ENCODE measurements around the gene DSCAML1. TPM values are rescaled to one million over a fixed set of nuclear protein-coding genes. Genes with fewer than 3 reads are reported as not detected.

Gene DSCAML1
- total RNA-seq, 1 experiment from 2014 or later, result not detected

GRCh38 chr11:117750916-117751662 is 45.9 kb downstream of the DSCAML1 start:
- no peak for DNase-seq (ENCODE audit: low read depth, low spot score)
- in situ Hi-C loops (cut with HindIII; ENCODE audit: low pct_unique_long_range_greater_than_20kb, low sequenced_read_pairs), result no loop called here

DNA sequence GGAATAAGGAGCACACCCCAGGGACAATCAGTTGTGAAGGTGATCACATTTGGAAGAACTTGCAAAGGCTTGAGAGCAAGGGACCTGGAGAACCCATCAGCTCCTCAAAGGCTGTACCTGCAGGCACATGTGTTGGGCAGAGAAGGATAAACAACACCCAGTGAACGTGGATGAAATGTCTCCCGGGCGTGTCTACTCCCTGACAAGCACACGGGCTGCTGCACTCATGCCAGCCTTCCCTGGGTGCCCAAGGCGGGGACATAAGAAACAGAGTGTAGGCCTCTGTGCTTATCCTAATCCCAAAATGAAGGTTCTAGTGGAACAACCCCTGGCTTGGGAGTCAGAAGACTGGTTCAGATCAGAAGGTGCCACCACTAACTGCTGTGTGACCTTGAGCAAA is 46.7 kb downstream of the DSCAML1 start:
- DNase-seq (ENCODE audit: low read depth, low spot score), result no peak
- in situ Hi-C loops (cut with HindIII; ENCODE audit: low pct_unique_long_range_greater_than_20kb, low sequenced_read_pairs), result no loop called here

DNA sequence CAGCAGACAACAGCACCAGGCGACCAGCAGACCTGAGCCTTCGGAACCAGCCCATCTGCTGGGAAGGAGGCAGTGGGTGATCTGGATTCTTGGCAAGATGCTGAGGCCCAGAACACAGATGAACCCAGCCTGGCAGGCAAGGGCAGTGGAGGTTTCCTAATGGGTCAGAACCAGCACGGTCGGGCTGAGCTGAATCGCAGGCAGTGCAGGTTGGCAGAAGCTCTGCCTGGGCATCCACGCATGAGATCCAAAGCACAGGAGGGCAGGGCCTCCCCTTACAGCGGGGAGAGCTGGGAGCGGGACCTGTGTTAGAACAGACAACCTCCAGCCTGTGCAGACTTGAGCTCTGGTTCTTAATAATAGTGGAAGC is 47.5 kb downstream of the DSCAML1 start:
- in situ Hi-C loops (cut with HindIII; ENCODE audit: low pct_unique_long_range_greater_than_20kb, low sequenced_read_pairs), result no loop called here
- no peak for DNase-seq (ENCODE audit: low read depth, low spot score)

DNA sequence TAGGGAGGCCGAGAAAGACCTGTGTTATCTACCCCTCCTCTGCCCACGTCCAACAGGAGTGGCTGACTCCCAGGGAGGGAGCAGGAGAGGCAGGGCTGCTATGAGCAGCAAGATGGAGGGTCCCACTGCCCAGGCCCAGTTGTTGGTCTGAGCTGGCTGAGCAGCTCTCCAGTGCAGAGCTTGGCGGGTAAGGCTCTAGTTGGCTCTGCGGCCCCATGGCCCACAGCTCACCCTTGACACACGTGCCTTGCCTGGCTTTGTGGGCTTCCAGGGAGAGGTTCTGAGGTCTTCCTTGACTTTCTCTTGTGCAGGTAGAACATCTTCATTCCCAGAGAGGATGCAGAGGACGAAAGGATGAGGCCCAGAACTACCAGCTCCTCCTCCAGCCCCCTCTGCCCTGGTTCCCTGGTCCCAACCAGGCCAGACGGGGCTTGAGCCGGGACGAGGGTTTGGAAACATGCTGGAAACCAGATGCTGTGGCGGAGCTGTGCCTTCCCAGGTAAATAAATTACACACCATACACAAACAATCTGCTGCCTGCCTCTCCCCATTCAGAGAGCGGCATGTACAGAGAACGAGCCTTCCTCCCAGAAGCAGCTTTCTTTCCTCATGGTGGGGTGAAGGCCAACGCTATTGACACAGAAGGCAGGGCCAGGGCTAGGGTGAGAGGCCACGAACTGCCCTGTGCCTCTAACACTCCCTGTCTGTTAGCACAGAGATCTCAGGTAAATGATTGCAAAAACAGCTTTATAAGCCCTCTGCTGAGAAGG is 48.1 kb downstream of the DSCAML1 start:
- DNase-seq (ENCODE audit: low read depth, low spot score), result no peak

GRCh38 chr11:117747892-117748291 is 49.1 kb downstream of the DSCAML1 start:
- in situ Hi-C loops (cut with HindIII; ENCODE audit: low pct_unique_long_range_greater_than_20kb, low sequenced_read_pairs), result no loop called here

More for the DNA sequence above, 48.1 kb downstream of the DSCAML1 start:
- in situ Hi-C loops (cut with HindIII; ENCODE audit: low pct_unique_long_range_greater_than_20kb, low sequenced_read_pairs), result no loop called here

GRCh38 chr11:117745346-117745745 is 51.7 kb downstream of the DSCAML1 start:
- in situ Hi-C loops (cut with HindIII; ENCODE audit: low pct_unique_long_range_greater_than_20kb, low sequenced_read_pairs), result no loop called here
- no peak for DNase-seq (ENCODE audit: low read depth, low spot score)

More at GRCh38 chr11:117747892-117748291, 49.1 kb downstream of the DSCAML1 start:
- no peak for DNase-seq (ENCODE audit: low read depth, low spot score)

DNA sequence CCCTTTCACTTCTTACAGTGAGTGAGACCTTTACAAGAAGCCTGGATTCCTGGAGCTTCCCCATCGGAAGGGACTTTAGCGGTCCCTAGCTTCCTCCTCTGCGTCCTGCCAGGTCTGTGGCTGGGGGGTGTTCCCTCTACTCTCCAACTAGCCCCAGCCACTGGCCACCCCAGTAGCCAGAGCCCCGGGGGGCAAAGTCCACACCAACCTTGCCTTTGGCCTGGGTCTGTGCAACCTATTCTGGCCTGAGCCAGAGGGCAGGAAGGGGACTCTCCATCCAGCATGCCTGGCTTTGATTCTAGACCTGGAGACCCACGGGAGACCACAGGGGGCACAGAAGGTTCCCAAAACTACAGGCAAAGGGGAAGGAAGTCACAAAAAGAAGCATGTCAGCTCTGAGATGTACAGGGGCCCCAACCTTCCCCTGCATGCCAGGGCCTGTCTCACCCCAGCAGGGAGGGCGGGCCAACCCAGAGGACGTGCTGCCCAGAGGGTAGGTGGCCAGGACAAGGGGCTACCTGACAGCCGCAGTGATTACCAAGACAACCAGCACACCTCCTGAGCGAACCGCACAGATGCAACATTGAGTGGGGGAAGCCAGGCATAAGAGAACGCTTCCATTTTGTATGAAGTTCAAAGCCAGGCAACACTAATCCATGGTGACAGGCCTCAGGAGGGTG is 52.4 kb downstream of the DSCAML1 start:
- no peak for DNase-seq (ENCODE audit: low read depth, low spot score)
- in situ Hi-C loops (cut with HindIII; ENCODE audit: low pct_unique_long_range_greater_than_20kb, low sequenced_read_pairs), result no loop called here

GRCh38 chr11:117743121-117743815 is 53.7 kb downstream of the DSCAML1 start:
- in situ Hi-C loops (cut with HindIII; ENCODE audit: low pct_unique_long_range_greater_than_20kb, low sequenced_read_pairs), result no loop called here
- DNase-seq (ENCODE audit: low read depth, low spot score), result no peak

DNA sequence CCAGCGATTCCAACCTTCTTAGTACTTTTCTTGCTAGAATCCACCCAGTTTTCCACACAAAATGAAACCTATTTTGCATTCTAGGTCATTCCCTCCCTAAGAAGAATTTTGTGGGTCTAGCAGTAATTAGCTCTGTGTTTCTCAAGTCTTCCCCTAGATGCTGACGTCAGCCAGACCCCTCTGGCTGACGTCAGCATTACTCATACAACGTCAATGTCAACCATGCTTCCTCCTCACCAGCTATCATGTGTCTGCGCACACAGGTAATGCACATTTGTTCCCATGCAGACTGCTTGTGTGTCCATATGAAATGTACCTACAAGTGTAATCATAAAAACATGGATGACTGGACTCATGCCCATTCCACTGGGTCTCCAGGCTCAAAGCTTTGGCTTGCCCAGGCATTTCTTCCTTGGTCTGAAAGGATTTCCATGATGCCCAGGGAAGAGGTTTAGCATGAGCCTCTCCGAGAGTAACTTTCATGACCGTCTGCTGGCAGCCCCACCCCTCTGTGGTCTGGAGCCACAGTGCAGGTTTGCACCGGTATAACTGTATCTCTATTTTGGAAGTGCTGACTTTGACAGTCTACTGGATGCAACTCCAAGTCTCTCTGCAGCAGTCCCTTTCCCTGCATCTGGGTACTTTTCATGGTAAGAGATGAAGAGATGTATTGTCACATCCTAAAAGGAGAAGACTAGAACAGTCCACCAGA is 58.6 kb downstream of the DSCAML1 start:
- in situ Hi-C loops (cut with HindIII; ENCODE audit: low pct_unique_long_range_greater_than_20kb, low sequenced_read_pairs), result no loop called here
- DNase-seq (ENCODE audit: low read depth, low spot score), result no peak

- in situ Hi-C loops (cut with HindIII; ENCODE audit: low pct_unique_long_range_greater_than_20kb, low sequenced_read_pairs), result no loop called here
- DNase-seq (ENCODE audit: low read depth, low spot score), result no peak
These were observed 61.6 kb downstream of the DSCAML1 start for GRCh38 chr11:117735350-117735977.

DNA sequence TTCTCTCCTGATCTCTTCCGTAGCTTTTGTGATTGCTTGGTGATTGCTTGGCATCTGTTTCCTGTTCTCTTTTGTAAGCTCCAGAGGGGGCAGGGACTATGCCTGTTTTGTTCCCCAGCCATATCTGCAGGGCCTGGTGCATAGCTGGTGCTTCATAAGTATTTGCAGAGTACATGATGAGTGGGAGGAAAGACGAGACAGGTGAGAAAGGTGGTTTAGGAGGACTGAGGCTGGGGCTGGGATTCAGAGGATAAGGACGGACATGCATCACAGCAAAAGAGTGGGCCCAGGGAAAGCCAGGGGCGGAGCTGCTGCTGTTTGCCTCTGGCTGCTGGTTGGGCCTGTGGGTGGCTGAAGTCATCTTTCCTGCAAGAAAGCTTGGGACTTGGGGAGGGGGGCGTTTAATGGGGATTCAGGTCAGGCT is 62.4 kb downstream of the DSCAML1 start:
- no peak for DNase-seq (ENCODE audit: low read depth, low spot score)
- in situ Hi-C loops (cut with HindIII; ENCODE audit: low pct_unique_long_range_greater_than_20kb, low sequenced_read_pairs), result no loop called here

DNA sequence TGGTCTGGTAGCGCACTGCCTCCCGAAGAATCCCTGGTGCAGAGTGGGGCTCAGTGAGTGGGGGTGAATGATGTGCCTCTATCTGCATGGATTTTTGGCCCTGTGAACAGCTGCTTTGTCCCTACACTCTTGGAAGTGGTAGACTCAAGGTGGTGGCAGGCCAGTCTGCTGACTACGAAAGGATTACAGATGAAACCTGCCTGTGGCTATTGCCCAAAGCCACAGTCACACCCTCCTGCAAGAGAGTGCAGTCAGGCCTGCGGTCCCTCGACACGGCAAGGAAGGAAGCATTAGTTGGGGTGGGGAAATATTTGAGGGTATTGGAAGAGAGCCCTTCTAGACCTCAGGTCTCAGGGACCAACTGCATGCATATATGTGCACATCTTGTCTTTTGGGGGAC is 63.7 kb downstream of the DSCAML1 start:
- in situ Hi-C loops (cut with HindIII; ENCODE audit: low pct_unique_long_range_greater_than_20kb, low sequenced_read_pairs), result no loop called here
- no peak for DNase-seq (ENCODE audit: low read depth, low spot score)

DNA sequence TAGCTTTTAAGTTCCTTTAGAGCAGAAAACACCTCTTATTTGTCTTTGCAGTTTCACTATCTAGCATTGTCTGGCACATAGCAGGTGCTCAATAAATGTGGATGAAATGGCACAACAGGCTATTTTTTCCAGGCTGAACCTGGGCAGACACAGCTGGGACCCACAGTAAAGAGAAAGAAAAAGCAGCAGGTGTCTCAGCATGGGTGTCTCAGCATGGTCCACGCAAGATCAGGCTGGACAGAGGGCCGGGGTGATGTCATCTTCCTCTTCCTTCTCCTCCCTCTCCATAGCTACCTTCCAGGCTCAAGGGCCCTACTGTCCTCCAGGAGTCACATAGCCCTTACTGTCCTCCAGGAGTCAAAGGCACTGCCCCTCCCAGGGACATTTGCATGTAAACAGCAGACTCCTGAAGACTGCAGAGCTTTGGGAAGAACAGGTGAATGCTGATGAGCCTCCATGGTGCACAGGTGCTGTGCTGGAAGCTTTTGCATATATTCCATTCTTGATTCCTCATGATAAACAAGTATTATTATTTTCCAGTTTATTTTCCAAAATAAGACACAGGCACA is 65.2 kb downstream of the DSCAML1 start:
- no peak for DNase-seq (ENCODE audit: low read depth, low spot score)
- in situ Hi-C loops (cut with HindIII; ENCODE audit: low pct_unique_long_range_greater_than_20kb, low sequenced_read_pairs), result no loop called here

DNA sequence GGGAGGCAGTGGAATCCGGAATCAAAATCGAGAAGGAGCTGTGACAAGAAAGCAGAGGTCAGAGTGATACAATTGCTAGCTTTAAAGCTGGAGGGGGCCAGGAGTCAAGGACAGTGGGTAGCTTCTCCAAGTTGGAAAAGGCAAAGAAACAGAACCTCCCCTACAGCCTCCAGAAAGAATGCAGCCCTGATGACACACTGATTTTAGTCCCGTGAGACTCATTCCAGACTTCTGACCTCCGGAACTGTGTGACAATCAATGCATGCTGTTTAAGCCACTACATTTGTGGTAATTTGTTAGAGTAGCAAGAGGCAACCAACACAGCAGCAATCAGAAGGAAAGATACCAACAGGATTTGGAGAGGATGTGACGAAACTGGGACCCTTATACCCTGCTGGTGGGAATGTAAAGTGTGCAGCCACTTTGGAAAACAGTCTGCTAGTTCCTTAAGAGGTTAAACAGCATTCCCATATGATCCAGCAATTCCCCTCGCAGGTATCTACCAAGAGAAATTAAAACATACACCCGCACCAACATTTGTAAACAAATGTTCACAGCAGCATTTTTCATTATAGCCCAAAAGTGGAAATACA is 66.7 kb downstream of the DSCAML1 start:
- in situ Hi-C loops (cut with HindIII; ENCODE audit: low pct_unique_long_range_greater_than_20kb, low sequenced_read_pairs), result no loop called here
- peak; percentile 52 for DNase-seq (ENCODE audit: low read depth, low spot score)

- in situ Hi-C loops (cut with HindIII; ENCODE audit: low pct_unique_long_range_greater_than_20kb, low sequenced_read_pairs), result no loop called here
- DNase-seq (ENCODE audit: low read depth, low spot score), result no peak
These were observed 71.8 kb downstream of the DSCAML1 start for GRCh38 chr11:117725048-117725734.

GRCh38 chr11:117724621-117725020 is 72.4 kb downstream of the DSCAML1 start:
- DNase-seq (ENCODE audit: low read depth, low spot score), result no peak
- in situ Hi-C loops (cut with HindIII; ENCODE audit: low pct_unique_long_range_greater_than_20kb, low sequenced_read_pairs), result no loop called here
